ENCODE data around the gene CCDC102B. TPM values are rescaled to one million over a fixed set of nuclear protein-coding genes. Genes with fewer than 3 reads are reported as not detected.
A peak's percentile ranks its signal among the peaks of the same experiment; 100 is the strongest.

CCDC102B gene
- total RNA-seq: 10 to 100 TPM; 12.9 to 17.1 (median 16.2) TPM

GRCh38 chr18:68797871-68798270, at the start of gene CCDC102B:
CCDC102B (plus strand) TSS chr18:68798080; CDS start chr18:68836764, 38,684 bp downstream.
- H3K9me3 ChIP-seq: no peaks in the 10 kb centered on the region
- peak within 1 kb of the TSS in 1 of 3 donors; percentile 51 for H3K27ac ChIP-seq
- no peaks in the 10 kb centered on the region for H3K36me3 ChIP-seq
- DNase-seq: no peak
- H3K4me1 ChIP-seq: no peaks in the 10 kb centered on the region
- TF ChIP-seq POLR2A (IDR thresholded peaks at IDR 0.05) (no peak), CTCF (IDR thresholded peaks at IDR 0.05) (no peak)
- WGBS, 2 donors: 62 to 63% methylated on average over 1 of the region's 1 CpG
- no peak within 1 kb of the TSS for H3K4me3 ChIP-seq (replicated peaks in 1 of 3)
- intact Hi-C loops (cut with DNase I): no loop called here
- H3K27me3 ChIP-seq: no peaks in the 10 kb centered on the region

- H3K36me3 ChIP-seq: no peaks in the 10 kb centered on the region
- H3K27ac ChIP-seq: no peak overlapping the region
- no peaks in the 10 kb centered on the region for H3K4me1 ChIP-seq
- H3K9me3 ChIP-seq: no peaks in the 10 kb centered on the region
- H3K27me3 ChIP-seq: no peaks in the 10 kb centered on the region
- no peak overlapping the region for H3K4me3 ChIP-seq (replicated peaks in 1 of 3)
- no peak for DNase-seq
- intact Hi-C loops (cut with DNase I): no loop called here
- 81 to 89% methylated on average over 1 of the region's 1 CpG for WGBS, 2 donors
- TF ChIP-seq CTCF (IDR thresholded peaks at IDR 0.05) (no peak), POLR2A (IDR thresholded peaks at IDR 0.05) (no peak)
Measured at GRCh38 chr18:68757126-68757525, 40.8 kb upstream of the CCDC102B start.

GRCh38 chr18:68759308-68759707, 38.6 kb upstream of the CCDC102B start:
- DNase-seq: no peak
- TF ChIP-seq POLR2A (IDR thresholded peaks at IDR 0.05): no peak
- TF ChIP-seq CTCF (IDR thresholded peaks at IDR 0.05): no peak
- Histone ChIP-seq H3K36me3 (no peaks in the 10 kb centered on the region), H3K27me3 (no peaks in the 10 kb centered on the region), H3K9me3 (no peaks in the 10 kb centered on the region), H3K4me3 (replicated peaks in 1 of 3) (no peak overlapping the region), H3K27ac (no peak overlapping the region), H3K4me1 (no peaks in the 10 kb centered on the region)
- 89 to 90% methylated on average over 2 of the region's 2 CpGs for WGBS, 2 donors
- intact Hi-C loops (cut with DNase I): no loop called here

GRCh38 chr18:68763083-68763482, 34.8 kb upstream of the CCDC102B start:
- TF ChIP-seq CTCF (IDR thresholded peaks at IDR 0.05) (no peak), POLR2A (IDR thresholded peaks at IDR 0.05) (no peak)
- H3K4me1 ChIP-seq: no peaks in the 10 kb centered on the region
- H3K27ac ChIP-seq: no peak overlapping the region
- H3K4me3 ChIP-seq (replicated peaks in 1 of 3): no peak overlapping the region
- no peaks in the 10 kb centered on the region for H3K36me3 ChIP-seq
- no peaks in the 10 kb centered on the region for H3K9me3 ChIP-seq
- no peak for DNase-seq
- WGBS, 2 donors: 80 to 83% methylated on average over 2 of the region's 2 CpGs
- intact Hi-C loops (cut with DNase I): no loop called here
- H3K27me3 ChIP-seq: no peaks in the 10 kb centered on the region

- H3K4me1 ChIP-seq: no peaks in the 10 kb centered on the region
- no peak for DNase-seq
- 87 to 88% methylated on average over 2 of the region's 2 CpGs for WGBS, 2 donors
- no peaks in the 10 kb centered on the region for H3K36me3 ChIP-seq
- H3K27me3 ChIP-seq: no peaks in the 10 kb centered on the region
- TF ChIP-seq CTCF (IDR thresholded peaks at IDR 0.05): no peak
- no peak for TF ChIP-seq POLR2A (IDR thresholded peaks at IDR 0.05)
- intact Hi-C loops (cut with DNase I): no loop called here
- no peaks in the 10 kb centered on the region for H3K9me3 ChIP-seq
- H3K27ac ChIP-seq: no peak overlapping the region
- no peak overlapping the region for H3K4me3 ChIP-seq (replicated peaks in 1 of 3)
Measured at GRCh38 chr18:68764016-68764415, 33.9 kb upstream of the CCDC102B start.

Data from thyroid gland (tissue), 4 donors.